ENCODE results near the gene TMEM120B. TPM values are rescaled to one million over a fixed set of nuclear protein-coding genes. Genes with fewer than 3 reads are reported as not detected.

The TMEM120B gene
- total and polyA plus RNA-seq, 2 of the 13 experiments (the other 11 are each of a cell fraction or from before 2014, with no cell fraction given), result 7.1 to 12.9 TPM

DNA sequence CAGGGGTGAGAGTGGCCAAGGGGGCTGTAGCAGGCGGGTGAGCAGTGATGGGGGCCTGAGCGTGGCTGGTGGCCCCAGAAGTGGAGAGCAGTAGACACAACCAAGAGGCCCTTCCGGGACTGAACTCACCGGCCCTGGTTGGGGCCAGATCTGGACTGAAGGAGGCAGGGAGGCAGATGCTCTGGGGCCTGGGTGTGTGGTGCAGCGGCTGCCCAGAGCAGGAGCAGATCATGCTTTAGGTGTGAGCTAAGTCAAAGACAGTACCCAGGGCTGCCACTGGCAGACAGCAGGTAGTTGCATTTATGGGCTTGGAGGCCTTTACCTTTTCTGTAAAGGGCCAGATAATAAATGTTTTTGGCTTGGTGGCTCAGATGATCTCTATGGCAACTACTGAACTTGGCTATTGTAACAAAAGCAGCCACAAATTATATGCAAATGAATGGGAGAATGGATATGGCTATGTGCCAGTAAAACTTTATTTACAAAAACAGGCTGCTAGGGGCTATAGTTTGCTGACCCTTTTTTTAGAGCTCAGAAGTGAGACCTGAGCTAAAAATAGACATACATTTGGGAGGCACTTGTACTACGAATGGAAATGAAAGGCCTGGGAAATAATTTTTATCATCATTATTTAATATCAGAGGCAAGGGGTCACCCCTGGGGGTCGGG is 116.8 kb downstream of the TMEM120B start:
- ChIA-PET POLR2A (no interaction called here), CTCF (ENCODE audit: low intra/inter-chr PET ratio, low total read pairs) (no interaction called here)
- H4K20me1 ChIP-seq (ENCODE audit: insufficient read depth, low read length), result no peaks in the 10 kb centered on the region
- intact Hi-C loops (cut with micrococcal nuclease; ENCODE audit: unreplicated experiment), result no loop called here
- H3K4me2 ChIP-seq (ENCODE audit: low read depth, low read length), result no peak overlapping the region
- H3K9me3 ChIP-seq (ENCODE audit: low read length), result no peaks in the 10 kb centered on the region
- H3K36me3 ChIP-seq (replicated peaks in 1 of 2; ENCODE audit: control insufficient read depth in 1 of 2, insufficient read depth in 2 of 2, low read length in 2 of 2), result peaks cover 19 to 38% of the 10 kb centered on the region in 2 experiments; a peak in 4 of 5 replicates
- TF ChIP-seq ZNF33B (CRISPR knock-in tag; IDR thresholded peaks at IDR 0.05), result no peak
- TF ChIP-seq HDAC6 (IDR thresholded peaks at IDR 0.05; ENCODE audit: low read depth, low read length), result no peak
- no peak for TF ChIP-seq ZNF616 (CRISPR knock-in tag; IDR thresholded peaks at IDR 0.05; ENCODE audit: low read depth)
- TF ChIP-seq ZNF460 (CRISPR knock-in tag; IDR thresholded peaks at IDR 0.05; ENCODE audit: borderline replicate concordance), result no peak
- TF ChIP-seq ZNF607 (CRISPR knock-in tag; IDR thresholded peaks at IDR 0.05; ENCODE audit: borderline replicate concordance), result no peak
- no peak overlapping the region for H2AFZ ChIP-seq (ENCODE audit: low read length)
- H3K27me3 ChIP-seq (ENCODE audit: control insufficient read depth in 1 of 2, insufficient read depth in 2 of 2, low read length in 2 of 2), result no peaks in the 10 kb centered on the region
- 96% methylated on average over 6 of the region's 7 CpGs for WGBS (ENCODE audit: low lambda C conversion rate)
- no peaks in the 10 kb centered on the region for H3K79me2 ChIP-seq (ENCODE audit: insufficient read depth, low read length)
- H3K9ac ChIP-seq (ENCODE audit: insufficient read depth, low read depth, low read length), result no peak overlapping the region
- no peak overlapping the region for H3K27ac ChIP-seq (ENCODE audit: extremely low read length, insufficient read depth, low read length)
- peak; percentile 11; the same call in 2 of the 3 replicates for ATAC-seq
- no TSS peak for BruUV-seq (replicated peaks)
- FAIRE-seq, result no peak
- no peak for DNase-seq (ENCODE audit: low spot score)
- in situ Hi-C loops (cut with HindIII; ENCODE audit: extremely low pct_ligation_motif_present, low pct_unique_long_range_greater_than_20kb), result no loop called here
- no peak overlapping the region for H3K4me3 ChIP-seq (replicated peaks in 1 of 3; ENCODE audit: insufficient read depth in 1 of 3, low read depth in 2 of 3, low read length in 3 of 3)
- H3K4me1 ChIP-seq (ENCODE audit: insufficient read depth, low read length), result no peaks in the 10 kb centered on the region

DNA sequence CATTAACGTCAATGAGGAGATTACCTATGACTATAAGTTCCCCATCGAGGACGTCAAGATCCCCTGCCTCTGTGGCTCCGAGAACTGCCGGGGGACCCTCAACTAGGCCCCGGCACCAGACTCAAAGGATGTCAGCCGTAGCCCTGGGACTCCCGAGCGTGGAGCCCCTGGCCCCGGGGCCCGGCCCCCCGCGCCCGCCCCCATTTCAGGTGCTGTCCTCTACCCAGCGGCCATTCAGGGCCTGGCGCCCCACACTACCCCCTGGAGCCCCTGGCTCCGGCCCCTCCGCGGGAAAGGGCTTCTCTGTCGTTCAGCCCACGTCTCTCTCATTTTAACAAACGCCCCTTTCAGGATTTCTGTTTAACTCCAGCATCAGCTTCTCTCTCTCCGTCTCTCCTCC is 117.6 kb downstream of the TMEM120B start:
- ATAC-seq (no peak), FAIRE-seq (no peak), DNase-seq (ENCODE audit: low spot score) (no peak)
- H3K4me1 ChIP-seq (ENCODE audit: insufficient read depth, low read length), result no peaks in the 10 kb centered on the region
- H3K4me3 ChIP-seq (replicated peaks in 1 of 3; ENCODE audit: insufficient read depth in 1 of 3, low read depth in 2 of 3, low read length in 3 of 3), result no peak overlapping the region
- ChIA-PET CTCF (ENCODE audit: low intra/inter-chr PET ratio, low total read pairs) (no interaction called here), POLR2A (no interaction called here)
- H3K9me3 ChIP-seq (ENCODE audit: low read length), result no peaks in the 10 kb centered on the region
- BruUV-seq (replicated peaks), result no TSS peak
- no peaks in the 10 kb centered on the region for H3K79me2 ChIP-seq (ENCODE audit: insufficient read depth, low read length)
- H4K20me1 ChIP-seq (ENCODE audit: insufficient read depth, low read length), result no peaks in the 10 kb centered on the region
- H3K27me3 ChIP-seq (ENCODE audit: control insufficient read depth in 1 of 2, insufficient read depth in 2 of 2, low read length in 2 of 2), result no peaks in the 10 kb centered on the region
- intact Hi-C loops (cut with micrococcal nuclease; ENCODE audit: unreplicated experiment), result no loop called here
- H3K9ac ChIP-seq (ENCODE audit: insufficient read depth, low read depth, low read length), result no peak overlapping the region
- H3K27ac ChIP-seq (ENCODE audit: extremely low read length, insufficient read depth, low read length), result no peak overlapping the region
- no peak overlapping the region for H3K4me2 ChIP-seq (ENCODE audit: low read depth, low read length)
- WGBS (ENCODE audit: low lambda C conversion rate), result 98% methylated on average over 22 of the region's 23 CpGs
- in situ Hi-C loops (cut with HindIII; ENCODE audit: extremely low pct_ligation_motif_present, low pct_unique_long_range_greater_than_20kb), result no loop called here
- H2AFZ ChIP-seq (ENCODE audit: low read length), result no peak overlapping the region
- peaks cover 19 to 38% of the 10 kb centered on the region in 2 experiments; a peak in 4 of 5 replicates for H3K36me3 ChIP-seq (replicated peaks in 1 of 2; ENCODE audit: control insufficient read depth in 1 of 2, insufficient read depth in 2 of 2, low read length in 2 of 2)
- TF ChIP-seq, protein P1, sequence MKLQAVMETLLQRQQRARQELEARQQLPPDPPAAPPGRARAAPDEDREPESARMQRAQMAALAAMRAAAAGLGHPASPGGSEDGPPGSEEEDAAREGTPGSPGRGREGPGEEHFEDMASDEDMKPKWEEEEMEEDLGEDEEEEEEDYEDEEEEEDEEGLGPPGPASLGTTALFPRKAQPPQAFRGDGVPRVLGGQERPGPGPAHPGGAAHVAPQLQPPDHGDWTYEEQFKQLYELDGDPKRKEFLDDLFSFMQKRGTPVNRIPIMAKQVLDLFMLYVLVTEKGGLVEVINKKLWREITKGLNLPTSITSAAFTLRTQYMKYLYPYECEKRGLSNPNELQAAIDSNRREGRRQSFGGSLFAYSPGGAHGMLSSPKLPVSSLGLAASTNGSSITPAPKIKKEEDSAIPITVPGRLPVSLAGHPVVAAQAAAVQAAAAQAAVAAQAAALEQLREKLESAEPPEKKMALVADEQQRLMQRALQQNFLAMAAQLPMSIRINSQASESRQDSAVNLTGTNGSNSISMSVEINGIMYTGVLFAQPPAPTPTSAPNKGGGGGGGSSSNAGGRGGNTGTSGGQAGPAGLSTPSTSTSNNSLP (IDR thresholded peaks at IDR 0.05; ENCODE audit: low read depth, low read length), result no peak
- TF ChIP-seq CHCHD3 (CRISPR knock-in tag; IDR thresholded peaks at IDR 0.05) (no peak), ZNF552 (CRISPR knock-in tag; IDR thresholded peaks at IDR 0.05; ENCODE audit: borderline replicate concordance) (no peak), YY1 (IDR thresholded peaks at IDR 0.05; ENCODE audit: insufficient read depth, insufficient replicate concordance, low read depth, low read length) (no peak), PRMT3 (CRISPR knock-in tag; IDR thresholded peaks at IDR 0.05; ENCODE audit: borderline replicate concordance, low read depth) (no peak), KAT7 (CRISPR knock-in tag; IDR thresholded peaks at IDR 0.05; ENCODE audit: borderline replicate concordance) (no peak)
- TF ChIP-seq, protein P2, sequence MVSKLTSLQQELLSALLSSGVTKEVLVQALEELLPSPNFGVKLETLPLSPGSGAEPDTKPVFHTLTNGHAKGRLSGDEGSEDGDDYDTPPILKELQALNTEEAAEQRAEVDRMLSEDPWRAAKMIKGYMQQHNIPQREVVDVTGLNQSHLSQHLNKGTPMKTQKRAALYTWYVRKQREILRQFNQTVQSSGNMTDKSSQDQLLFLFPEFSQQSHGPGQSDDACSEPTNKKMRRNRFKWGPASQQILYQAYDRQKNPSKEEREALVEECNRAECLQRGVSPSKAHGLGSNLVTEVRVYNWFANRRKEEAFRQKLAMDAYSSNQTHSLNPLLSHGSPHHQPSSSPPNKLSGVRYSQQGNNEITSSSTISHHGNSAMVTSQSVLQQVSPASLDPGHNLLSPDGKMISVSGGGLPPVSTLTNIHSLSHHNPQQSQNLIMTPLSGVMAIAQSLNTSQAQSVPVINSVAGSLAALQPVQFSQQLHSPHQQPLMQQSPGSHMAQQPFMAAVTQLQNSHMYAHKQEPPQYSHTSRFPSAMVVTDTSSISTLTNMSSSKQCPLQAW (CRISPR knock-in tag; IDR thresholded peaks at IDR 0.05), result no peak
